CD4-positive, alpha-beta T cell treated with Interleukin-10 for 1 hour (primary cell): ENCODE data around the gene ZC3H10.
"Not testable (repeated sequence)": the region's sequence is repeated elsewhere in the genome, so short reads cannot be mapped to it uniquely, and the experiment has no call there.

Source experiments
- DNase-seq: peaks from one replicate; pipeline ENCODE4 v3.0.0-alpha.2; 2020

Gene ZC3H10

GRCh38 chr12:56156464-56157200, 38.6 kb downstream of the ZC3H10 start:
- DNase-seq: not testable (repeated sequence)

- peak; percentile 76 for DNase-seq
Observed at GRCh38 chr12:56157201-56158028, 39.3 kb downstream of the ZC3H10 start.

DNA sequence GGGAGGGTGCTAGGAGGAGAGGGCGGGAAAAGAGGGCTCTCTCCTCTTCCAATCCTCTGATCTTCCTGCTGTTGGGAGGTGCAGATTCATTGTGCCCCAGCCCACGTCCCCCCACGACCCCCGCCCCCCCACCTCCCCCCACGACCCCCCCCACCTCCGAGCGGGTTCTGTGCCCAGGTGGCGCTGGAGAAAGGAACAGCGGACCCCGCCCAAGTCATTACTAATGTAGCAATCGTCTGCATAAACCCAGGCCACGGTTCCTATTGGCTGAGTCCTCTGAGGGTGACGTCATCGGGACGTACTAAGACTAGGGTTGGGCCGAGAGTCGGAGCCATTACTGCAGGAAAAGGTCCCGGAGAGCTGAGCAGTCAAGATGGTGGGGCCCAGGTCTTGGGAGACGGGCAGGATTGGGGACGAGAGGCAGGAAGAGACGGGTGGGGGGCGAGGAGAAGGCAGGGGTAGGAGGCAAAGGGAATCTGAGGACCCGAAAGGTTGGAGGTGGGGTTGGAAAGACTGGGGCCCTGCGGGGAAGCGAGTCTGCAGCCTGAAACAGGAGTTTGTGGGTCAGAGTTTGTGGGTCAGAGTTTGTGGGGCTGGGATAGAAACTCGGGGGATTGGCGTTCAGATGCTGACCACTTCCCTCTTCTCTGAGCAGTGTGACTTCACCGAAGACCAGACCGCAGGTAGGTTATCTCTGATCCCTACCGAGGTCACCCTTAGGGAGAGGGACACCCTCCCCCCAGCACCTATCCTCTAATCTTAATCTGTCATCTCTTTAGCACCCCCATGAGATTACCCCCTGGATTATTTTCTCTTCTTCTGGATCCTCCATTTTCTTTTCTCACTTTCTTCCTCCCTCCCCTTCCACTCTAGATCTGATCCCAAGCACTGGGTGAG, 40.2 kb downstream of the ZC3H10 start, which contains the start of gene MYL6:
TSS of gene MYL6 (plus strand) at position 331 of the 897 bp plus-strand sequence. CDS start at position 374, 43 bp downstream.
- DNase-seq: peak; percentile 95

DNA sequence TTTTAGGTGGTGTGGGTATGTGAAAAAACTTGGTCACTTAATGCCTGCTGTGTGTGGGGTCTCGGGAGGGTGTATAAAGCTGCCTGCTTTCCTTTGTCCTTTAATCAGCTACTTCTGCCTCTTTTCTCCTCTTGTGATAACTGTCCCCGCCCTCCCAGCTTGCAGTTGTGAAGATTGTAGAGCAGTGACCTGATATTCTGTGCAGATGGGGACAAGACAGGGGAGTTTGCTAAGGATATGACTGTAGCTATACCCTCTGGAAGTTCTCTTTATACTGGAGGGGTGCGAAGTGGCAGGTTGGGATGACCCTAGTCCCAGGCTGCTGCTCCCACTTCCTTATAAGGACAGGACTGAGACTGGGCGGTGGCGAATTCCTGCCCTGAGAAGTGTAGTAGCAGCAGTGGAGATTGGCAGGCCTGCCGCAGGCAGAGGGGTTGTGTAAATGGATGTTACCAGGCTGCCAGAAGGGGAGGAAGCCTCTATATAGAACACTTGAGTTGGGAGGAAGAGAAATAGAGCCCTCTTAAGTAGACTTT, 40.9 kb downstream of the ZC3H10 start:
- DNase-seq: peak; percentile 34

DNA sequence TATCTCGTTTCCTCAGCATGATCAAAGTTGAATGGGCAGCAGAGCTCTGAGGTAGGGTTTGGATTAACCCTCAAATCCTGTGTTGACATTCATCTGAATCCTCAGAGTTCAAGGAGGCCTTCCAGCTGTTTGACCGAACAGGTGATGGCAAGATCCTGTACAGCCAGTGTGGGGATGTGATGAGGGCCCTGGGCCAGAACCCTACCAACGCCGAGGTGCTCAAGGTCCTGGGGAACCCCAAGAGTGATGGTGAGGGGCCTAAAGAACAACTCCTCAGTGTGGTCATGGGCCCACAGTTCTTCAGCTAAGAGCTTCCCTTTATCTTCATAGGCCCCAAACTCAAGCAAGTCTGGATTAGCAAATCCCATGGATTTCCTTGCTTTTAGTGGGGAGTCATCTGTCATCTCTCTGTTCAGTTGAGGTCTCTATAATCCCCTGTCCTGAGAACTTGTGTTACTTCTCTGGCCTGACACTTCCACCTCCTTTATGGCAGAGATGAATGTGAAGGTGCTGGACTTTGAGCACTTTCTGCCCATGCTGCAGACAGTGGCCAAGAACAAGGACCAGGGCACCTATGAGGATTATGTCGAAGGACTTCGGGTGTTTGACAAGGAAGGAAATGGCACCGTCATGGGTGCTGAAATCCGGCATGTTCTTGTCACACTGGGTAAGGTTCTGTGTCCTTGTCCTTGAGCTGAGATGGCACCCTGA, 41.6 kb downstream of the ZC3H10 start:
- no peak for DNase-seq

GRCh38 chr12:56160193-56160763, 42.2 kb downstream of the ZC3H10 start:
- peak; percentile 75 for DNase-seq

DNA sequence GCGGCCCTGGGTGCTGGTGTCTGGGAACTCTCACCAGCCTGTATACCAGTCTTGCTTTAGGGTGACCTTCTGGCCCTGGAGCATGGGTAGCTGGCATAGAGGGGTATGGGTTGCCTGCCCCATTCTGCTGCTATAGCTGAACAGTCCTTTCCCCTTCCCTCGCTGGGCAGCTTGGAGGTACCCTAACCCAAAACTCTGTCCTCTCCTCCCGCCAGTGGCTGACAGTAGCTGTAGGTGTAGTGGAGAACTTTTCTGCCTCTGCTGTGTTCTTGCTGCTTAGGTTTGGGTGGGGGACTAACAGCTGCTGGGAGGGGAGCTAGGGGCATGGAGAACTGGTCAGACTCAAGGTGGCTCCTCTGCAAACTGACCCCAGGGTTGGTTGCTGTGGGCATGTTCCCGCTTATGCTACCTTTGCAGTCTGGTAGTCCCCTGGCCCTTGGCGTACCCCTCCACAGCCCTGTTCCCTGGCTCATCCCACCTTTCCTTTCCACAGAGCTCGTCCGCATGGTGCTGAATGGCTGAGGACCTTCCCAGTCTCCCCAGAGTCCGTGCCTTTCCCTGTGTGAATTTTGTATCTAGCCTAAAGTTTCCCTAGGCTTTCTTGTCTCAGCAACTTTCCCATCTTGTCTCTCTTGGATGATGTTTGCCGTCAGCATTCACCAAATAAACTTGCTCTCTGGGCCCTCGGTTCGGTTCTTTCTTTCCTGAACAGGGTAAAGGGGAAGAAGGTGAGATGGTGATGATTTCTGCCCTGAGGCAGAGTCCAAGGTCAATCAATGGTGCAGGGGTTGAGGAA, 43.0 kb downstream of the ZC3H10 start:
- DNase-seq: no peak

- DNase-seq: no peak
Observed at GRCh38 chr12:56161690-56162351, 43.8 kb downstream of the ZC3H10 start.

GRCh38 chr12:56162468-56163290, 44.6 kb downstream of the ZC3H10 start:
- peak; percentile 11 for DNase-seq

- DNase-seq: peak; percentile 15
Observed at GRCh38 chr12:56163533-56164344, 45.7 kb downstream of the ZC3H10 start.

DNA sequence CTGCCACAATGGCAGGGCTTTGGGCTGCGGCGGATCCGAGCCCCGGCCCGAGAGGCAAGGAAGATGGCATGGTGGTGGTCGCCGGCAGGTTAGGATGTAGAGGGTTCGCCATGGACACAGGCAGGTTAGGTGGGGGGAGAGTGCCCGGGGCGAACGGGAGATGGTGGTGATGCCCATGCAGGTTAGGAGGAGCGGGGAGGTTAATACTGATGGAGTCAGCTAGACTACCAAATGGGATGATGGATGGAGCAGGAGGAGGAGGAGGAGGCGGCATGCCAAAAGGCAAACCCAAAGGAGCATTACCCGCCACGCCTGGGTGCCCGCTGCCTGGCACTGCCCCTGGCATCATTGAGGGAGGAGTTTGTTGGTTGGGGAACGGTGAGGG, 46.3 kb downstream of the ZC3H10 start:
- DNase-seq: peak; percentile 14

DNA sequence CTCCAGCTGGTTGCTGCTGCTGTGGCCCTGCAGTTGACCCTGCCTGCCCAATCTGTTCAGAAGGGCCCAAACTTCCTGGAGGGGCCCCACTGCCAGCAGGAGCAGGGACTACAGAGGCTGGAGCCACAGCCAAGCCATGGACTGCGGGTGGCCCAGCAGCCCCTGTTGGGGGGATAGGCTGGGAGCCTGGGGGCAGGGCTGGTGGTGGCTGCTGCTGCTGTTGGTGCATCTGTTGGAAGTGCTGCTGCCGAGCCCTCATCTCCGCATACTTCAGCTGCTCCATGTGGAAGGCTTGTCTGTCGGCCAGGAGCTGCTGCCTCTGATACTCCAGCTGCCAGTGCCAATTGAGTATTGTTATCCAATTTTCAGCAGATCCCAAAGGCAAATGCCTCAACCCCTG, 47.3 kb downstream of the ZC3H10 start:
- DNase-seq: no peak

DNA sequence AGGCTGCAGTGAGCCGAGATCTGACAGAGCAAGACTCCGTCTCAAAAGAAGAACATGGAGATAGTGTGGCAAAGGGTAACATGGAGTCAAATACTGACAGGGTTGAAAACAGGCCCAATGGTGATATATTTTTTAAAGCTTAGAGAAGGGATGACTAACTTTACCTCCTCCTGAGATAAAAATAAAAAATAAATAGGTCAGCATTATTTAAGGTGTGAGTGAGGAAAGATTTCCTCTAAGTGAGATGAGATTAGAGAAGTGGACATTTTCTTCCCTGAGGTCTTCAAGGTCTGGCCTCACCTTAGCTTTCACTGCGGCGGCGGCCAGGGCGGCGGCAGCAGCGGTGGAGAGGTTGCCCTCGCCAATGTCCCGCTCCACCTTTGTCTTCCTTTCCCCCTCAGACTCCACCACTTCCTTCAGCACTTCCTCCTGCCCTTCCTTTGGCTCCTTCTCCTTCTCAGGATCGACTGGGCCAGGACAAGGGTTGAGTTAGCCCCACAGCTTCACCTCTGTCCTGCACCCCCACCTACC, 51.2 kb downstream of the ZC3H10 start:
- DNase-seq: no peak

GRCh38 chr12:56172839-56173238, 54.8 kb downstream of the ZC3H10 start:
- no peak for DNase-seq
